KMS-11 (cell line): ENCODE data around the gene RFXAP.

Source experiments
- H2AFZ ChIP-seq: fragments of 200-600 bp; sonication (generic); 2 replicates; pipeline ENCODE4 v1.6.1; 2016; ENCODE audit warnings: antibody characterized with exemption, mixed run types, low read depth
- H3K27ac ChIP-seq: fragments of 200-600 bp; sonication (generic); 2 replicates; pipeline ENCODE4 v1.6.1; 2016; ENCODE audit warnings: mild to moderate bottlenecking, mixed run types
- H3K27me3 ChIP-seq: fragments of 200-600 bp; sonication (generic); 2 replicates; pipeline ENCODE4 v1.6.1; 2017; ENCODE audit warnings: mild to moderate bottlenecking, low read depth, mixed run types, moderate library complexity; ENCODE audit not compliant: insufficient read depth
- H3K36me3 ChIP-seq: fragments of 200-600 bp; sonication (generic); 2 replicates; pipeline ENCODE4 v1.6.1; 2017; ENCODE audit warnings: mild to moderate bottlenecking, mixed run types; ENCODE audit not compliant: insufficient read depth
- H3K4me1 ChIP-seq: fragments of 200-600 bp; sonication (generic); 2 replicates; pipeline ENCODE4 v1.6.1; 2016; ENCODE audit warnings: mild to moderate bottlenecking, low read depth, mixed run types; ENCODE audit not compliant: poor library complexity, severe bottlenecking
- H3K4me2 ChIP-seq: fragments of 200-600 bp; sonication (generic); 2 replicates; pipeline ENCODE4 v1.7.0; 2016; ENCODE audit warnings: mild to moderate bottlenecking, mixed run types
- H3K4me3 ChIP-seq: fragments of 200-600 bp; sonication (generic); IDR thresholded peaks from 2 replicates; pipeline ENCODE4 v1.6.1; 2017; ENCODE audit warnings: low read depth, low read length, mixed read lengths; ENCODE audit not compliant: insufficient read depth
- H3K79me2 ChIP-seq: fragments of 200-600 bp; sonication (generic); 2 replicates; pipeline ENCODE4 v1.6.1; 2016; ENCODE audit warnings: low read depth, mixed run types; ENCODE audit not compliant: insufficient read depth
- H3K9ac ChIP-seq: fragments of 200-600 bp; sonication (generic); 2 replicates; pipeline ENCODE4 v1.6.1; 2016; ENCODE audit warnings: mild to moderate bottlenecking, mixed run types
- H4K20me1 ChIP-seq: fragments of 200-600 bp; sonication (generic); 2 replicates; pipeline ENCODE4 v1.6.1; 2016; ENCODE audit warnings: mild to moderate bottlenecking, mixed run types; ENCODE audit not compliant: insufficient read depth
- TF ChIP-seq, protein P1 (sequence below): fragments of 200-600 bp; sonication (generic); conservative IDR thresholded peaks from 2 replicates; pipeline ENCODE4 v1.6.1; 2017; ENCODE audit warnings: low read depth, mild to moderate bottlenecking, antibody characterized with exemption, low read length, moderate library complexity, mixed read lengths

RFXAP gene

DNA sequence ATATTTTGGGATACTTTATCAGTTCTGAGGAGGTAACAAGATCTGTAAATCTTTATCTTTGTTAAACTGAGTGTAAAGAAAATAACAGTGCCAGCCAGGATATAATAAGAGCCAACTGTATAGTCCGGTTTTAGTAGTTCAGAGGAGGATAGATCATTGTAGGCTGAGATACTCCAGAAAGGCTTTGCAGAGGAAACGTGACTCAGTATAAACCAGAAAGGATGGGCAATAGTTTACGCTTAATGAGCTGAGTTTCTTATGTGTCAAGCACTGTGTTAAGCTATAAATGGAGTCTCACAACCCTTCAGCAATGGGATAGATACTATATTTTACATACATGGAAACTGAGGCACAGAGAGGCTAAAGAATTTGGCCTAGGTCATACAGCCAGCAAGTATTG, 3.8 kb downstream of the RFXAP start:
- H3K27me3 ChIP-seq = no peaks in the 10 kb centered on the region
- no peak overlapping the region for H3K9ac ChIP-seq
- no peak overlapping the region for H3K4me2 ChIP-seq
- no peaks in the 10 kb centered on the region for H3K36me3 ChIP-seq
- H4K20me1 ChIP-seq = no peaks in the 10 kb centered on the region
- TF ChIP-seq, protein P1, sequence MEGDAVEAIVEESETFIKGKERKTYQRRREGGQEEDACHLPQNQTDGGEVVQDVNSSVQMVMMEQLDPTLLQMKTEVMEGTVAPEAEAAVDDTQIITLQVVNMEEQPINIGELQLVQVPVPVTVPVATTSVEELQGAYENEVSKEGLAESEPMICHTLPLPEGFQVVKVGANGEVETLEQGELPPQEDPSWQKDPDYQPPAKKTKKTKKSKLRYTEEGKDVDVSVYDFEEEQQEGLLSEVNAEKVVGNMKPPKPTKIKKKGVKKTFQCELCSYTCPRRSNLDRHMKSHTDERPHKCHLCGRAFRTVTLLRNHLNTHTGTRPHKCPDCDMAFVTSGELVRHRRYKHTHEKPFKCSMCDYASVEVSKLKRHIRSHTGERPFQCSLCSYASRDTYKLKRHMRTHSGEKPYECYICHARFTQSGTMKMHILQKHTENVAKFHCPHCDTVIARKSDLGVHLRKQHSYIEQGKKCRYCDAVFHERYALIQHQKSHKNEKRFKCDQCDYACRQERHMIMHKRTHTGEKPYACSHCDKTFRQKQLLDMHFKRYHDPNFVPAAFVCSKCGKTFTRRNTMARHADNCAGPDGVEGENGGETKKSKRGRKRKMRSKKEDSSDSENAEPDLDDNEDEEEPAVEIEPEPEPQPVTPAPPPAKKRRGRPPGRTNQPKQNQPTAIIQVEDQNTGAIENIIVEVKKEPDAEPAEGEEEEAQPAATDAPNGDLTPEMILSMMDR = no peak
- H3K27ac ChIP-seq = no peak overlapping the region
- peaks cover 21% of the 10 kb centered on the region for H3K4me1 ChIP-seq
- H3K4me3 ChIP-seq = no peak overlapping the region
- no peak overlapping the region for H2AFZ ChIP-seq
- peaks cover 18% of the 10 kb centered on the region; the same call in 1 of the 2 replicates for H3K79me2 ChIP-seq

- TF ChIP-seq, protein P1 = no peak
- H4K20me1 ChIP-seq = no peaks in the 10 kb centered on the region
- no peaks in the 10 kb centered on the region for H3K79me2 ChIP-seq
- H3K4me3 ChIP-seq = no peak overlapping the region
- H3K9ac ChIP-seq = no peak overlapping the region
- no peak overlapping the region for H2AFZ ChIP-seq
- H3K27ac ChIP-seq = no peak overlapping the region
- no peaks in the 10 kb centered on the region for H3K4me1 ChIP-seq
- H3K36me3 ChIP-seq = no peaks in the 10 kb centered on the region
- H3K27me3 ChIP-seq = no peaks in the 10 kb centered on the region
- H3K4me2 ChIP-seq = no peak overlapping the region
Measured at GRCh38 chr13:36829753-36830152, 10.7 kb downstream of the RFXAP start.

- no peak overlapping the region for H3K9ac ChIP-seq
- no peaks in the 10 kb centered on the region for H3K27me3 ChIP-seq
- H3K36me3 ChIP-seq = no peaks in the 10 kb centered on the region
- no peaks in the 10 kb centered on the region for H3K79me2 ChIP-seq
- no peaks in the 10 kb centered on the region for H4K20me1 ChIP-seq
- H3K4me2 ChIP-seq = no peak overlapping the region
- no peaks in the 10 kb centered on the region for H3K4me1 ChIP-seq
- H3K4me3 ChIP-seq = no peak overlapping the region
- TF ChIP-seq, protein P1 = no peak
- H3K27ac ChIP-seq = no peak overlapping the region
- no peak overlapping the region for H2AFZ ChIP-seq
Measured at GRCh38 chr13:36831291-36831690, 12.3 kb downstream of the RFXAP start.

DNA sequence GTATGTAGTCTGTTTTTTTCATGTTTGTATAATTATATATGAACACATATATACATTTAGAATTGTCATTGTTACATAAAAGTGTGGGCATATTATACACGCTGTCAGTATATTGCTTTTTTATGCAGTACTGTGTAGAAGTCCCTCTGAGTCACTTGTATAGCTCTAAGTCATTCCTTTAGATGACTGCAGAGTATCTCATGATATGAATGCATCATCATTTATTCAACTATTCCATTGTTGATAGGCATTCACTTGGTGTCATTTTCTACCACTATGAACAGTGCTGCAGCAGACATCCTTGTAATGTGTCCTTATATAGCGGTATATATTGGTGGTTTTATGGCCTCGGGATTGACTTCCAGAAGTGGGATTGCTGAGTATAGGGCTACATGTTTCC, 15.3 kb downstream of the RFXAP start:
- H2AFZ ChIP-seq = no peak overlapping the region
- no peak overlapping the region for H3K27ac ChIP-seq
- no peak overlapping the region for H3K9ac ChIP-seq
- no peaks in the 10 kb centered on the region for H4K20me1 ChIP-seq
- H3K27me3 ChIP-seq = no peaks in the 10 kb centered on the region
- no peak overlapping the region for H3K4me3 ChIP-seq
- no peak overlapping the region for H3K4me2 ChIP-seq
- no peaks in the 10 kb centered on the region for H3K79me2 ChIP-seq
- TF ChIP-seq, protein P1 = no peak
- H3K36me3 ChIP-seq = no peaks in the 10 kb centered on the region
- no peaks in the 10 kb centered on the region for H3K4me1 ChIP-seq
